ENCODE measurements around the gene UBALD2.
A peak's percentile ranks its signal among the peaks of the same experiment; 100 is the strongest.
"Not testable (repeated sequence)": the region's sequence is repeated elsewhere in the genome, so short reads cannot be mapped to it uniquely, and the experiment has no call there.

The UBALD2 gene

GRCh38 chr17:76260669-76261068 lies 4.5 kb upstream of the UBALD2 start:
- Histone ChIP-seq H3K4me1 (ENCODE audit: control insufficient read depth, low read depth, low read length) (peaks cover 4% of the 10 kb centered on the region), H3K27me3 (ENCODE audit: control insufficient read depth, insufficient read depth, low read length) (no peaks in the 10 kb centered on the region), H3K36me3 (ENCODE audit: control insufficient read depth, low read depth, low read length) (no peaks in the 10 kb centered on the region), H3K9me3 (ENCODE audit: control insufficient read depth, low read depth, low read length) (no peaks in the 10 kb centered on the region), H3K27ac (ENCODE audit: low read length) (no peak overlapping the region), H3K9ac (ENCODE audit: low read length) (no peak overlapping the region), H3K4me3 (ENCODE audit: low read length) (no peak overlapping the region)

GRCh38 chr17:76261421-76262215 lies 3.5 kb upstream of the UBALD2 start:
- Histone ChIP-seq H3K36me3 (ENCODE audit: control insufficient read depth, low read depth, low read length) (no peaks in the 10 kb centered on the region), H3K4me1 (ENCODE audit: control insufficient read depth, low read depth, low read length) (peaks cover 8% of the 10 kb centered on the region), H3K9ac (ENCODE audit: low read length) (no peak overlapping the region), H3K27me3 (ENCODE audit: control insufficient read depth, insufficient read depth, low read length) (no peaks in the 10 kb centered on the region), H3K4me3 (ENCODE audit: low read length) (no peak overlapping the region), H3K27ac (ENCODE audit: low read length) (no peak overlapping the region), H3K9me3 (ENCODE audit: control insufficient read depth, low read depth, low read length) (no peaks in the 10 kb centered on the region)

- Histone ChIP-seq H3K36me3 (ENCODE audit: control insufficient read depth, low read depth, low read length) (no peaks in the 10 kb centered on the region), H3K4me1 (ENCODE audit: control insufficient read depth, low read depth, low read length) (peaks cover 15% of the 10 kb centered on the region), H3K27me3 (ENCODE audit: control insufficient read depth, insufficient read depth, low read length) (no peaks in the 10 kb centered on the region), H3K9ac (ENCODE audit: low read length) (no peak overlapping the region), H3K4me3 (ENCODE audit: low read length) (no peak overlapping the region), H3K27ac (ENCODE audit: low read length) (no peak overlapping the region), H3K9me3 (ENCODE audit: control insufficient read depth, low read depth, low read length) (no peaks in the 10 kb centered on the region)
Measured at GRCh38 chr17:76262732-76263344, 2.3 kb upstream of the UBALD2 start.

- peaks cover 17% of the 10 kb centered on the region for H3K4me1 ChIP-seq (ENCODE audit: control insufficient read depth, low read depth, low read length)
- no peak overlapping the region for H3K9ac ChIP-seq (ENCODE audit: low read length)
- H3K36me3 ChIP-seq (ENCODE audit: control insufficient read depth, low read depth, low read length), result no peaks in the 10 kb centered on the region
- no peaks in the 10 kb centered on the region for H3K27me3 ChIP-seq (ENCODE audit: control insufficient read depth, insufficient read depth, low read length)
- H3K4me3 ChIP-seq (ENCODE audit: low read length), result no peak overlapping the region
- H3K9me3 ChIP-seq (ENCODE audit: control insufficient read depth, low read depth, low read length), result no peaks in the 10 kb centered on the region
- no peak overlapping the region for H3K27ac ChIP-seq (ENCODE audit: low read length)
Measured at GRCh38 chr17:76263896-76264295, 1.3 kb upstream of the UBALD2 start.

- Histone ChIP-seq H3K4me1 (ENCODE audit: control insufficient read depth, low read depth, low read length) (peaks cover 17% of the 10 kb centered on the region), H3K27me3 (ENCODE audit: control insufficient read depth, insufficient read depth, low read length) (no peaks in the 10 kb centered on the region), H3K36me3 (ENCODE audit: control insufficient read depth, low read depth, low read length) (no peaks in the 10 kb centered on the region), H3K9me3 (ENCODE audit: control insufficient read depth, low read depth, low read length) (no peaks in the 10 kb centered on the region), H3K27ac (ENCODE audit: low read length) (no peak overlapping the region), H3K4me3 (ENCODE audit: low read length) (peak overlapping the region; percentile 30), H3K9ac (ENCODE audit: low read length) (peak overlapping the region; percentile 16)
Measured at GRCh38 chr17:76264425-76264754, 758 bp upstream of the UBALD2 start.

GRCh38 chr17:76265624-76266243 lies 586 bp downstream of the UBALD2 start:
- H3K36me3 ChIP-seq (ENCODE audit: control insufficient read depth, low read depth, low read length), result no peaks in the 10 kb centered on the region
- H3K9me3 ChIP-seq (ENCODE audit: control insufficient read depth, low read depth, low read length), result no peaks in the 10 kb centered on the region
- no peaks in the 10 kb centered on the region for H3K27me3 ChIP-seq (ENCODE audit: control insufficient read depth, insufficient read depth, low read length)
- peak overlapping the region; percentile 81 for H3K9ac ChIP-seq (ENCODE audit: low read length)
- no peak overlapping the region for H3K27ac ChIP-seq (ENCODE audit: low read length)
- H3K4me1 ChIP-seq (ENCODE audit: control insufficient read depth, low read depth, low read length), result peaks cover 17% of the 10 kb centered on the region
- H3K4me3 ChIP-seq (ENCODE audit: low read length), result peak overlapping the region; percentile 74

- H3K9me3 ChIP-seq (ENCODE audit: control insufficient read depth, low read depth, low read length), result no peaks in the 10 kb centered on the region
- H3K4me3 ChIP-seq (ENCODE audit: low read length), result peak overlapping the region; percentile 74
- H3K27ac ChIP-seq (ENCODE audit: low read length), result no peak overlapping the region
- no peaks in the 10 kb centered on the region for H3K36me3 ChIP-seq (ENCODE audit: control insufficient read depth, low read depth, low read length)
- H3K9ac ChIP-seq (ENCODE audit: low read length), result peak overlapping the region; percentile 81
- no peaks in the 10 kb centered on the region for H3K27me3 ChIP-seq (ENCODE audit: control insufficient read depth, insufficient read depth, low read length)
- peaks cover 17% of the 10 kb centered on the region for H3K4me1 ChIP-seq (ENCODE audit: control insufficient read depth, low read depth, low read length)
Measured at GRCh38 chr17:76266244-76266938, 1.2 kb downstream of the UBALD2 start.

- H3K9ac ChIP-seq (ENCODE audit: low read length), result no peak overlapping the region
- no peaks in the 10 kb centered on the region for H3K36me3 ChIP-seq (ENCODE audit: control insufficient read depth, low read depth, low read length)
- H3K4me1 ChIP-seq (ENCODE audit: control insufficient read depth, low read depth, low read length), result peaks cover 22% of the 10 kb centered on the region
- H3K27me3 ChIP-seq (ENCODE audit: control insufficient read depth, insufficient read depth, low read length), result no peaks in the 10 kb centered on the region
- H3K4me3 ChIP-seq (ENCODE audit: low read length), result peak overlapping the region; percentile 74
- no peaks in the 10 kb centered on the region for H3K9me3 ChIP-seq (ENCODE audit: control insufficient read depth, low read depth, low read length)
- H3K27ac ChIP-seq (ENCODE audit: low read length), result no peak overlapping the region
Measured at GRCh38 chr17:76267051-76267576, 2.0 kb downstream of the UBALD2 start.

GRCh38 chr17:76267581-76268001 lies 2.4 kb downstream of the UBALD2 start:
- not testable (repeated sequence) for H3K27ac ChIP-seq (ENCODE audit: low read length); H3K9me3 ChIP-seq (ENCODE audit: control insufficient read depth, low read depth, low read length); H3K27me3 ChIP-seq (ENCODE audit: control insufficient read depth, insufficient read depth, low read length); H3K4me3 ChIP-seq (ENCODE audit: low read length); H3K36me3 ChIP-seq (ENCODE audit: control insufficient read depth, low read depth, low read length); H3K9ac ChIP-seq (ENCODE audit: low read length)
- H3K4me1 ChIP-seq (ENCODE audit: control insufficient read depth, low read depth, low read length), result peaks cover 22% of the 10 kb centered on the region

GRCh38 chr17:76268015-76268749 lies 3.0 kb downstream of the UBALD2 start:
- H3K4me3 ChIP-seq (ENCODE audit: low read length), result no peak overlapping the region
- H3K27ac ChIP-seq (ENCODE audit: low read length), result no peak overlapping the region

More at GRCh38 chr17:76268015-76268749, 3.0 kb downstream of the UBALD2 start:
- Histone ChIP-seq H3K9ac (ENCODE audit: low read length) (no peak overlapping the region), H3K4me1 (ENCODE audit: control insufficient read depth, low read depth, low read length) (peaks cover 22% of the 10 kb centered on the region), H3K36me3 (ENCODE audit: control insufficient read depth, low read depth, low read length) (no peaks in the 10 kb centered on the region), H3K9me3 (ENCODE audit: control insufficient read depth, low read depth, low read length) (no peaks in the 10 kb centered on the region), H3K27me3 (ENCODE audit: control insufficient read depth, insufficient read depth, low read length) (no peaks in the 10 kb centered on the region)
